C4-2B (cell line): Measurements from ENCODE around the gene MEIS2.

Experiments used
- H3K27ac ChIP-seq: fragments of 450-650 bp; 2 replicates; pipeline ENCODE4 v1.5.1; 2017
- CTCF ChIP-seq: fragments of 450-650 bp; conservative IDR thresholded peaks from 2 replicates; pipeline ENCODE4 v1.5.1; 2017; ENCODE audit warnings: mild to moderate bottlenecking
- ZFX ChIP-seq: fragments of 450-650 bp; IDR thresholded peaks from 2 replicates; pipeline ENCODE4 v1.6.1; 2017

The MEIS2 gene

GRCh38 chr15:37088436-37088835 is 11.9 kb downstream of the MEIS2 start:
- no peak overlapping the region for H3K27ac ChIP-seq
- TF ChIP-seq CTCF (no peak), ZFX (no peak)

- no peak overlapping the region for H3K27ac ChIP-seq
- TF ChIP-seq CTCF (no peak), ZFX (no peak)
Observed at GRCh38 chr15:37087131-37087588, 13.2 kb downstream of the MEIS2 start.

- no peak for TF ChIP-seq CTCF
- no peak for TF ChIP-seq ZFX
- H3K27ac ChIP-seq: no peak overlapping the region
Observed at GRCh38 chr15:37086521-37086920, 13.8 kb downstream of the MEIS2 start.

GRCh38 chr15:37086120-37086519 is 14.2 kb downstream of the MEIS2 start:
- H3K27ac ChIP-seq: no peak overlapping the region
- TF ChIP-seq ZFX (no peak), CTCF (no peak)

GRCh38 chr15:37084602-37085001 is 15.7 kb downstream of the MEIS2 start:
- H3K27ac ChIP-seq: no peak overlapping the region
- TF ChIP-seq CTCF: no peak

- no peak for TF ChIP-seq ZFX
- no peak for TF ChIP-seq CTCF
- no peak overlapping the region for H3K27ac ChIP-seq
Observed at GRCh38 chr15:37083610-37084009, 16.7 kb downstream of the MEIS2 start.

GRCh38 chr15:37081983-37082382 is 18.4 kb downstream of the MEIS2 start:
- no peak overlapping the region for H3K27ac ChIP-seq
- TF ChIP-seq CTCF: no peak
- TF ChIP-seq ZFX: no peak
